Memory B cell (primary cell): ENCODE measurements around the gene NTM.

ENCODE experiments used
- ATAC-seq: fragments of 150-1000 bp; cut with Tn5 transposase; 2 replicates; pipeline ENCODE4 v1.10.0; 2021; ENCODE audit warnings: low read depth, mild to moderate bottlenecking, moderate library complexity
- DNase-seq, 2 donors: peaks; one replicate each; pipeline ENCODE4 v3.0.0; 2022; ENCODE audit warnings: low spot score in 2 of 2
- H3K27ac Mint-ChIP-seq: one replicate; pipeline ENCODE4 v1.8.0; 2022; ENCODE audit warnings: mild to moderate bottlenecking, moderate library complexity, mixed read lengths
- H3K27me3 Mint-ChIP-seq: one replicate; pipeline ENCODE4 v1.8.0; 2022; ENCODE audit warnings: mixed read lengths
- H3K36me3 Mint-ChIP-seq: one replicate; pipeline ENCODE4 v1.8.0; 2022; ENCODE audit warnings: mild to moderate bottlenecking, mixed read lengths
- H3K4me1 Mint-ChIP-seq: one replicate; pipeline ENCODE4 v1.8.0; 2022; ENCODE audit warnings: mixed read lengths
- H3K4me3 Mint-ChIP-seq: one replicate; pipeline ENCODE4 v1.8.0; 2022; ENCODE audit warnings: mild to moderate bottlenecking, moderate library complexity, mixed read lengths
- H3K9me3 Mint-ChIP-seq: one replicate; pipeline ENCODE4 v1.8.0; 2022; ENCODE audit warnings: mixed read lengths

Gene NTM

GRCh38 chr11:131864228-131864627 lies 493.8 kb downstream of the NTM start:
- no peak for ATAC-seq
- H3K4me1 Mint-ChIP-seq = no peaks in the 10 kb centered on the region
- peaks cover 2% of the 10 kb centered on the region for H3K27me3 Mint-ChIP-seq
- no peak for DNase-seq
- peaks cover 7% of the 10 kb centered on the region for H3K9me3 Mint-ChIP-seq
- no peak overlapping the region for H3K4me3 Mint-ChIP-seq
- no peak overlapping the region for H3K27ac Mint-ChIP-seq
- no peaks in the 10 kb centered on the region for H3K36me3 Mint-ChIP-seq

- DNase-seq = no peak
- ATAC-seq = no peak
- H3K27me3 Mint-ChIP-seq = peaks cover 2% of the 10 kb centered on the region
- no peaks in the 10 kb centered on the region for H3K36me3 Mint-ChIP-seq
- H3K27ac Mint-ChIP-seq = no peak overlapping the region
- H3K4me3 Mint-ChIP-seq = no peak overlapping the region
- H3K4me1 Mint-ChIP-seq = no peaks in the 10 kb centered on the region
- H3K9me3 Mint-ChIP-seq = peaks cover 7% of the 10 kb centered on the region
Measured at GRCh38 chr11:131865860-131866259, 495.4 kb downstream of the NTM start.

GRCh38 chr11:131866535-131867400 lies 496.4 kb downstream of the NTM start:
- H3K4me1 Mint-ChIP-seq = no peaks in the 10 kb centered on the region
- H3K9me3 Mint-ChIP-seq = peaks cover 7% of the 10 kb centered on the region
- DNase-seq (no peak), ATAC-seq (no peak)
- H3K27ac Mint-ChIP-seq = no peak overlapping the region
- no peak overlapping the region for H3K4me3 Mint-ChIP-seq
- no peaks in the 10 kb centered on the region for H3K36me3 Mint-ChIP-seq
- H3K27me3 Mint-ChIP-seq = peaks cover 2% of the 10 kb centered on the region

GRCh38 chr11:131867457-131868257 lies 497.2 kb downstream of the NTM start:
- Mint-ChIP-seq H3K27me3 (peaks cover 2% of the 10 kb centered on the region), H3K27ac (no peak overlapping the region), H3K4me3 (no peak overlapping the region), H3K9me3 (peaks cover 7% of the 10 kb centered on the region), H3K4me1 (no peaks in the 10 kb centered on the region), H3K36me3 (no peaks in the 10 kb centered on the region)
- no peak for DNase-seq
- ATAC-seq = no peak

- Mint-ChIP-seq H3K4me1 (no peaks in the 10 kb centered on the region), H3K36me3 (no peaks in the 10 kb centered on the region), H3K27ac (no peak overlapping the region), H3K4me3 (no peak overlapping the region), H3K9me3 (peaks cover 7% of the 10 kb centered on the region), H3K27me3 (peaks cover 4% of the 10 kb centered on the region)
- ATAC-seq = no peak
- DNase-seq = no peak
Measured at GRCh38 chr11:131868629-131869507, 498.5 kb downstream of the NTM start.

- ATAC-seq = no peak
- no peak overlapping the region for H3K4me3 Mint-ChIP-seq
Measured at GRCh38 chr11:131870305-131870704, 499.9 kb downstream of the NTM start.

GRCh38 chr11:131871006-131871405 lies 500.6 kb downstream of the NTM start:
- Mint-ChIP-seq H3K36me3 (no peaks in the 10 kb centered on the region), H3K27ac (no peak overlapping the region)
- no peak for ATAC-seq

More at GRCh38 chr11:131870305-131870704, 499.9 kb downstream of the NTM start:
- DNase-seq = no peak
- Mint-ChIP-seq H3K36me3 (no peaks in the 10 kb centered on the region), H3K4me1 (no peaks in the 10 kb centered on the region), H3K9me3 (peaks cover 7% of the 10 kb centered on the region), H3K27me3 (peaks cover 4% of the 10 kb centered on the region), H3K27ac (no peak overlapping the region)

GRCh38 chr11:131874070-131874469 lies 503.7 kb downstream of the NTM start:
- no peak overlapping the region for H3K4me3 Mint-ChIP-seq
- ATAC-seq (no peak), DNase-seq (no peak)
- no peaks in the 10 kb centered on the region for H3K4me1 Mint-ChIP-seq
- H3K9me3 Mint-ChIP-seq = no peaks in the 10 kb centered on the region
- H3K36me3 Mint-ChIP-seq = no peaks in the 10 kb centered on the region
- no peak overlapping the region for H3K27ac Mint-ChIP-seq
- H3K27me3 Mint-ChIP-seq = peaks cover 2% of the 10 kb centered on the region

More at GRCh38 chr11:131871006-131871405, 500.6 kb downstream of the NTM start:
- Mint-ChIP-seq H3K9me3 (peaks cover 4% of the 10 kb centered on the region), H3K4me1 (no peaks in the 10 kb centered on the region), H3K27me3 (peaks cover 4% of the 10 kb centered on the region), H3K4me3 (no peak overlapping the region)
- DNase-seq = no peak

GRCh38 chr11:131875611-131876010 lies 505.2 kb downstream of the NTM start:
- H3K4me1 Mint-ChIP-seq = no peaks in the 10 kb centered on the region
- ATAC-seq = no peak
- H3K27ac Mint-ChIP-seq = no peak overlapping the region
- H3K9me3 Mint-ChIP-seq = no peaks in the 10 kb centered on the region
- peaks cover 2% of the 10 kb centered on the region for H3K27me3 Mint-ChIP-seq
- DNase-seq = no peak
- no peak overlapping the region for H3K4me3 Mint-ChIP-seq
- no peaks in the 10 kb centered on the region for H3K36me3 Mint-ChIP-seq

- Mint-ChIP-seq H3K27me3 (peaks cover 2% of the 10 kb centered on the region), H3K9me3 (no peaks in the 10 kb centered on the region), H3K4me3 (no peak overlapping the region), H3K4me1 (no peaks in the 10 kb centered on the region), H3K36me3 (no peaks in the 10 kb centered on the region), H3K27ac (no peak overlapping the region)
- no peak for DNase-seq
- no peak for ATAC-seq
Measured at GRCh38 chr11:131877246-131877942, 507.0 kb downstream of the NTM start.

GRCh38 chr11:131880316-131880715 lies 509.9 kb downstream of the NTM start:
- Mint-ChIP-seq H3K9me3 (peaks cover 3% of the 10 kb centered on the region), H3K4me1 (no peaks in the 10 kb centered on the region), H3K36me3 (no peaks in the 10 kb centered on the region), H3K27ac (no peak overlapping the region), H3K27me3 (no peaks in the 10 kb centered on the region), H3K4me3 (no peak overlapping the region)
- DNase-seq (no peak), ATAC-seq (no peak)

GRCh38 chr11:131880976-131881375 lies 510.6 kb downstream of the NTM start:
- DNase-seq (no peak), ATAC-seq (no peak)
- Mint-ChIP-seq H3K4me3 (no peak overlapping the region), H3K36me3 (no peaks in the 10 kb centered on the region), H3K27ac (no peak overlapping the region), H3K27me3 (no peaks in the 10 kb centered on the region), H3K4me1 (no peaks in the 10 kb centered on the region), H3K9me3 (peaks cover 3% of the 10 kb centered on the region)

- H3K4me1 Mint-ChIP-seq = no peaks in the 10 kb centered on the region
- H3K9me3 Mint-ChIP-seq = peaks cover 3% of the 10 kb centered on the region
- no peaks in the 10 kb centered on the region for H3K27me3 Mint-ChIP-seq
- no peak overlapping the region for H3K4me3 Mint-ChIP-seq
- no peaks in the 10 kb centered on the region for H3K36me3 Mint-ChIP-seq
- no peak for DNase-seq
- no peak for ATAC-seq
- H3K27ac Mint-ChIP-seq = no peak overlapping the region
Measured at GRCh38 chr11:131883332-131883731, 512.9 kb downstream of the NTM start.
